K562 (cell line): ENCODE measurements around the gene SNX19. TPM values are rescaled to one million over a fixed set of nuclear protein-coding genes. Genes with fewer than 3 reads are reported as not detected.

Experiments
- ATAC-seq: fragments of 200-7000 bp; cut with Tn5 transposase; 3 replicates; pipeline ENCODE4 v1.9.1; 2020; ENCODE audit warnings: moderate library complexity
- BruUV-seq: library from RNA; stranded (reverse); fragments of 400-500 nt; replicated peaks from 2 replicates; lab custom pipeline; 2021; lab: Mats Ljungman, UMichigan
- CTCF ChIA-PET: fragments of 300-600 bp; formaldehyde crosslinking; extraction: SDS; loops from one replicate; lab custom pipeline; 2021; ENCODE audit warnings: low intra/inter-chr PET ratio; lab: Yijun Ruan, JAX
- POLR2A ChIA-PET: fragments of 300-600, 350-650 bp; sonication (Branson Sonifier 250); formaldehyde crosslinking; extraction: SDS; loops from one replicate; lab custom pipeline; 2021; ENCODE audit warnings: antibody characterized with exemption, inconsistent platforms; lab: Yijun Ruan, JAX
- DNase-seq, 4 experiments: peaks; one replicate each; pipeline versions ENCODE4 v3.0.0 to v3.0.0-alpha.2; 2011 to 2018; ENCODE audit warnings: low spot score in 3 of 4, mixed read lengths in 3 of 4; ENCODE audit errors: extremely low read depth in 1 of 4
- FAIRE-seq: peaks from 2 replicates; lab custom pipeline; 2011; peaks lifted over from hg19 to GRCh38; lab: Jason Lieb, UNC
- H2AFZ ChIP-seq: 2 replicates; pipeline ENCODE4 v1.6.0; 2011; ENCODE audit warnings: low read depth, low read length, control low read depth, inconsistent platforms
- H3K27ac ChIP-seq: fragments of 200-600 bp; 3 replicates; pipeline ENCODE4 v1.8.0; 2011; ENCODE audit warnings: low read depth, mild to moderate bottlenecking, control low read depth, inconsistent platforms, low read length, moderate library complexity, mixed read lengths; ENCODE audit errors: extremely low read depth
- H3K27me3 ChIP-seq, 2 experiments: fragments of 300-600 bp in 1 of 2; 2 replicates in 1 of 2; 3 replicates in 1 of 2; pipeline versions ENCODE4 v1.6.0 to v1.8.0; 2011; ENCODE audit warnings: inconsistent platforms in 2 of 2, low read length in 2 of 2, mild to moderate bottlenecking in 1 of 2, mixed read lengths in 1 of 2, moderate library complexity in 1 of 2; ENCODE audit not compliant: control insufficient read depth in 2 of 2, insufficient read depth in 2 of 2
- H3K36me3 ChIP-seq: fragments of 300-600 bp; 3 replicates; pipeline ENCODE4 v1.8.0; 2011; ENCODE audit warnings: mild to moderate bottlenecking, low read length, inconsistent platforms; ENCODE audit not compliant: control insufficient read depth, insufficient read depth
- H3K4me1 ChIP-seq, 2 experiments: fragments of 200-600 bp in 1 of 2; replicated peaks in 1 of 2; 2 replicates in 1 of 2; 3 replicates in 1 of 2; pipeline versions ENCODE4 v1.5.1 to v1.8.0; 2011; ENCODE audit warnings: inconsistent platforms in 2 of 2, low read length in 2 of 2, mild to moderate bottlenecking in 1 of 2, mixed read lengths in 1 of 2, moderate library complexity in 1 of 2; ENCODE audit not compliant: control insufficient read depth in 2 of 2, insufficient read depth in 2 of 2
- H3K4me2 ChIP-seq: 2 replicates; pipeline ENCODE4 v1.6.1; 2011; ENCODE audit warnings: low read length, control low read depth, inconsistent platforms, mixed read lengths; ENCODE audit not compliant: insufficient read depth
- H3K4me3 ChIP-seq: fragments of 200-600 bp; sonication (generic), shearing (Covaris generic); 2 replicates; pipeline ENCODE4 v1.5.1; 2016; ENCODE audit warnings: control low read depth, inconsistent platforms
- H3K79me2 ChIP-seq: fragments of 200-600 bp; 3 replicates; pipeline ENCODE4 v1.8.0; 2011; ENCODE audit warnings: low read length, inconsistent platforms; ENCODE audit not compliant: control insufficient read depth, insufficient read depth
- H3K9ac ChIP-seq, 2 experiments: 2 replicates each; pipeline versions ENCODE4 v1.6.0 to v1.6.1; 2011; ENCODE audit warnings: low read depth in 2 of 2, low read length in 2 of 2, control low read depth in 1 of 2, inconsistent platforms in 1 of 2, mild to moderate bottlenecking in 1 of 2, mixed read lengths in 1 of 2; ENCODE audit not compliant: insufficient read depth in 1 of 2
- H3K9me1 ChIP-seq: one replicate; pipeline ENCODE4 v1.6.0; 2011; ENCODE audit warnings: inconsistent platforms, mild to moderate bottlenecking, low read length, moderate library complexity; ENCODE audit not compliant: control insufficient read depth, insufficient read depth
- H3K9me3 ChIP-seq: replicated peaks from 2 replicates; pipeline ENCODE4 v1.5.1; 2011; ENCODE audit warnings: low read depth, low read length, inconsistent platforms; ENCODE audit not compliant: control insufficient read depth, insufficient read depth
- H4K20me1 ChIP-seq: replicated peaks from 2 replicates; pipeline ENCODE4 v1.6.1; 2011; ENCODE audit warnings: low read length, inconsistent platforms, mixed read lengths; ENCODE audit not compliant: control insufficient read depth, insufficient read depth
- BRD4 ChIP-seq: fragments of 200-600 bp; sonication (generic); IDR thresholded peaks from 2 replicates; pipeline ENCODE4 v1.6.1; 2017; ENCODE audit warnings: inconsistent platforms
- CHD2 ChIP-seq: IDR thresholded peaks from 2 replicates; pipeline ENCODE4 v1.6.1; 2011; ENCODE audit warnings: low read depth, low read length
- FOXJ2 ChIP-seq: fragments of 200-800 bp; sonication (Bioruptor generic); IDR thresholded peaks from 2 replicates; pipeline ENCODE4 v1.6.1; 2016; ENCODE audit warnings: missing genetic modification characterization, missing compliant biosample characterization
- MAFK ChIP-seq: IDR thresholded peaks from 2 replicates; pipeline ENCODE4 v1.6.1; 2011; ENCODE audit warnings: low read length, improper control_type of control experiment
- NR0B1 ChIP-seq: fragments of 450-650 bp; IDR thresholded peaks from one replicate; pipeline ENCODE4 v1.6.1; 2018; ENCODE audit warnings: mild to moderate bottlenecking, moderate library complexity; ENCODE audit not compliant: partially characterized antibody
- NR4A1 ChIP-seq, 2 experiments: fragments of 250-450 bp in 1 of 2; fragments of 450-650 bp in 1 of 2; sonication (Bioruptor Pico) in 1 of 2; IDR thresholded peaks; 2 replicates each; pipeline versions ENCODE4 v1.4.0 to v1.6.1; 2016 to 2020; ENCODE audit warnings: mild to moderate bottlenecking in 2 of 2, missing compliant biosample characterization in 1 of 2, missing genetic modification characterization in 1 of 2, moderate library complexity in 1 of 2
- POLR2A ChIP-seq: fragments of 450-650 bp; conservative IDR thresholded peaks from 2 replicates; pipeline ENCODE4 v1.6.1; 2016
- PPARD ChIP-seq: fragments of 250-450 bp; sonication (Bioruptor Pico); IDR thresholded peaks from 2 replicates; pipeline ENCODE4 v1.8.0; 2022; ENCODE audit warnings: inconsistent platforms, mild to moderate bottlenecking, moderate library complexity
- SNAPC5 ChIP-seq: fragments of 250-450 bp; sonication (Bioruptor Pico); IDR thresholded peaks from 2 replicates; pipeline ENCODE4 v1.8.0; 2021; ENCODE audit warnings: moderate library complexity, mild to moderate bottlenecking, inconsistent platforms
- TAF15 ChIP-seq: fragments of 200-400 bp; formaldehyde crosslinking; IDR thresholded peaks from 2 replicates; pipeline ENCODE4 v1.6.1; 2017; ENCODE audit warnings: mild to moderate bottlenecking, low read depth, low read length, moderate library complexity
- ZBTB12 ChIP-seq: fragments of 250-450 bp; sonication (Bioruptor Pico); IDR thresholded peaks from 2 replicates; pipeline ENCODE4 v1.4.0; 2020
- ZNF263 ChIP-seq: sonication (generic); formaldehyde crosslinking; IDR thresholded peaks from 2 replicates; pipeline ENCODE4 v1.8.0; 2022; ENCODE audit warnings: mild to moderate bottlenecking, missing genetic modification reagents, borderline replicate concordance
- ZNF384 ChIP-seq: IDR thresholded peaks from 2 replicates; pipeline ENCODE4 v1.6.1; 2012; ENCODE audit warnings: low read depth, low read length, improper control_type of control experiment
- ZNF512 ChIP-seq: IDR thresholded peaks from 2 replicates; pipeline ENCODE4 v1.6.1; 2016; ENCODE audit warnings: missing genetic modification characterization, missing compliant biosample characterization
- WGBS: fragments of 100-300 bp; shearing (Covaris generic); methylation state at CpG from one replicate; pipeline ENCODE4 v1.1.6; 2016; ENCODE audit warnings: low coverage, mixed read lengths; ENCODE audit not compliant: insufficient coverage; ENCODE audit errors: missing lambda C conversion rate; 5-methylcytosine and 5-hydroxymethylcytosine counted together
- in situ Hi-C: fragments of 300-500 bp; cut with MboI; formaldehyde crosslinking; loops from 4 replicates; pipeline ENCODE4 v1.15.0; 2018; ENCODE audit warnings: inconsistent platforms, mixed read lengths
- intact Hi-C: fragments of 100-400 bp; cut with micrococcal nuclease; formaldehyde crosslinking; loops from 2 replicates; pipeline ENCODE4 v1.14.2; 2022
- polyA plus RNA-seq, 8 experiments: library from polyadenylated mRNA; depleted of rRNA in 4 of 8; stranded (reverse) in 5 of 8; unstranded in 3 of 8; fragments of >200 nt; fragmentation: Nextera tagmentation in 2 of 8; fragmentation: Illumina TruSeq in 1 of 8; extraction: Ambion mirVana in 2 of 8; extraction: Trizol in 1 of 8; gene quantifications; 2 replicates each; pipeline versions ENCODE4 v1.2.1 to v1.2.3, GENCODE V29; 2011 to 2014; ENCODE audit warnings: inconsistent platforms in 1 of 8, missing spikeins in 1 of 8
- total RNA-seq, 7 experiments: library from RNA; depleted of rRNA in 6 of 7; stranded (reverse); fragments of >200 nt in 6 of 7; fragmentation: Illumina TruSeq in 2 of 7; extraction: Trizol in 2 of 7; gene quantifications; 2 replicates each; pipeline versions ENCODE4 v1.2.1 to v1.2.3, GENCODE V29; 2011 to 2021; ENCODE audit warnings: low replicate concordance in 1 of 7

SNX19 gene
- total and polyA plus RNA-seq, 9 of the 15 experiments (the other 6 are each of a cell fraction or from before 2014, with no cell fraction given) = 2.2 to 31.3 (median 19.6) TPM

- no peak overlapping the region for H3K4me3 ChIP-seq
- no peak overlapping the region for H2AFZ ChIP-seq
- peaks cover 64% of the 10 kb centered on the region; the same call in 2 of the 3 replicates for H3K36me3 ChIP-seq
- intact Hi-C loops = no loop called here
- TF ChIP-seq MAFK (no peak), CHD2 (no peak), BRD4 (no peak), SNAPC5 (CRISPR knock-in tag) (no peak), PPARD (no peak), TAF15 (no peak), NR0B1 (no peak), NR4A1 (CRISPR knock-in tag; IDR thresholded peaks at IDR 0.05) (no peak), NR4A1 (tag; IDR thresholded peaks at IDR 0.05) (no peak), ZNF263 (CRISPR knock-in tag) (no peak), FOXJ2 (tag) (no peak), ZNF512 (tag) (no peak), POLR2A (no peak), ZNF384 (no peak), ZBTB12 (no peak)
- H3K79me2 ChIP-seq = no peaks in the 10 kb centered on the region
- H3K27me3 ChIP-seq = no peaks in the 10 kb centered on the region
- H3K9ac ChIP-seq = no peak overlapping the region
- WGBS = 90% methylated on average over 7 of the region's 7 CpGs
- POLR2A ChIA-PET = no interaction called here
- H3K9me3 ChIP-seq = no peaks in the 10 kb centered on the region
- DNase-seq (no peak), FAIRE-seq (no peak), ATAC-seq (no peak)
- CTCF ChIA-PET = no interaction called here
- no peak overlapping the region for H3K27ac ChIP-seq
- in situ Hi-C loops = no loop called here
- no peaks in the 10 kb centered on the region for H4K20me1 ChIP-seq
- H3K9me1 ChIP-seq = no peaks in the 10 kb centered on the region
- H3K4me2 ChIP-seq = no peak overlapping the region
- BruUV-seq = no TSS peak
- no peaks in the 10 kb centered on the region for H3K4me1 ChIP-seq
Observed at GRCh38 chr11:130874955-130875531, 41.2 kb downstream of the SNX19 start.
